AG10803 (cell line): ENCODE results near the gene E2F8.

ENCODE experiments used
- DNase-seq: peaks from one replicate; pipeline ENCODE4 v3.0.0; 2010; ENCODE audit warnings: low read depth
- H3K4me3 ChIP-seq: 2 replicates; pipeline ENCODE4 v1.5.1; 2011; ENCODE audit warnings: mild to moderate bottlenecking, low read length, control low read depth
- CTCF ChIP-seq: conservative IDR thresholded peaks from 2 replicates; pipeline ENCODE4 v1.5.1; 2011; ENCODE audit warnings: mild to moderate bottlenecking, low read length, control low read depth, inconsistent platforms

Gene E2F8

GRCh38 chr11:19218216-19218615, 22.5 kb downstream of the E2F8 start:
- TF ChIP-seq CTCF = no peak
- H3K4me3 ChIP-seq = no peak overlapping the region
- DNase-seq = no peak

DNA sequence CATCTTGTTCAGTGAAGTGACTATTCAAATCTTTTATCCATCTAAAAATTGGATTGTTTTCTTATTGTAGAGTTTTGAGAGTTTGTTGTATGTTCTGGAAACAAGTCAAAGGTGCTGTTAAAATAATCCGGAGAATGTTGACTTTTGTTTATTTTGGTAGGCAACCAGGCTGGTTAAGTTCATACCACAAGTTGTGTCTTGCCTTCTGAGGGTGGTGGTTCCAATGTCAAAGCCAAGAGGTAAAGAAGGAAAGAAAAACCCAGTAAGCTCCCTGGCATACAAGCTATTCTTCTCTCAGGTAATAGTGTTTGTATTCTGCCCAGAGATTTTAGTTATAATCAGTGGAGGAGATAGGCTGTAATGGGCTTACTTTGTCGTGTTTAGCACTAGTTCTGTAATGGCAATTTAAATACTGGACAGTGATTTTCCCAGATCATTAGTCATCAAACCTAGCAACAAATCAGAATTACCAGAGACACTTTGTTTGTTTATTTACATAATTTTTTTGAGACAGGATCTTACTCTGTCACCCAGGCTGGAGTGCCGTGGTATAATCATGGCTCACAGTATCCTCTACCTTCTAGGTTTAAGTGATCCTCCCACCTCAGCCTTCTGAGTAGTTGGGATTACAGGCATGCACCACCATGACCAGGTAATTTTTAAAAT, 23.9 kb downstream of the E2F8 start:
- no peak for TF ChIP-seq CTCF
- H3K4me3 ChIP-seq = no peak overlapping the region
- DNase-seq = no peak

DNA sequence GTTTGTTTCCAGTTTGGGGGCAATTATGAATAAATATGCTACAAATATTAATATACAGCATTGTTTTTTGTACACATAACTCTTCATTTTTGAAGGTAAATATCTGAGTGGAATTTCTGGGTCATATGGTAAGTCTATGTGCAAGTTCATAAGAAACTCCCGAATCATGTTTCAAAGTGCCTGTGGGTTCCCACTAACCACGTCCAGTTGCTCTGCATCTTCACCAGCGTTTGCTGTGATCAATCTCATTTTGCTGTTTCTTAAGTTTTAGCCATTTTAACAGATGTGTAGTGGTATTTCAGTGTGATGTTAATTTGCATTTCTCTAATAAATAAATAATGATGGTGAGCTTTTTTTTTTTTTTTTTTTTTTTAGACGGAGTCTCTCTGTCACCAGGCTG, 24.7 kb downstream of the E2F8 start:
- no peak for TF ChIP-seq CTCF
- DNase-seq = no peak
- H3K4me3 ChIP-seq = no peak overlapping the region

DNA sequence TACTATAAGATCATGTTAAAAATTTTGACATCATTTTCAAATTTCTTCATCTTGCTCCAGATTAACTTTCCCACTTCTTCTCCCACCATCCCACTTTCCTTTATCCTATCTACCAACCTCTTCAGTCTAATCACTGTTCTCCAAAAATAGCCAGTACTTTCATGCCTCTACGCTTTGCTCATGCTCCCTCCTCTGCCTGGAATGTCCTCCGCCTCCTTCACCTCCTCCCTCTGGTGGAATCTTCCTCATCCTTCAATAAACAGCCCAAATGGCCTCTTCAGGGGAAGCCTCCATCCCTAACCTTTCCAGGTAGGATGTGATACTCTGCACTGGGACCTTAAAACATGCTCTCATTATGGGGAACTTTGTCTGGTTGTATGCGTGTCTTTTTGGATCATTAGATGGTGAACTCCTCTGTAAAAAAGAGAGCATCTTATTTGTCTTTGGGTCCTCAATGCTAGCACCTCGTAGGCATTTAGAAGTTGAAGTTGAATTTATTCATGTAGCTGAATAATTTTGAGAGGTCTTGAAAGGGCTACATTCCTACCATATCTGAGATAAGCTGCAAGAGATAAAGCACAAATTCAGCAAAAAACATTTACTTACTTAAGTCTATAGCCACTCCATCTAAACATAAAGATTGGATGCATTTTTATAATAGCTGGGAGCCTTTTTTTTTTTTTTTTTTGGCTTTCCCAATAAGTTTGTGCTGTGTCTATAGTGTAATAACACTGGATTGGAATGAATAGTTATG, 31.0 kb downstream of the E2F8 start:
- DNase-seq = no peak
- peak; percentile 11 for TF ChIP-seq CTCF
- no peak overlapping the region for H3K4me3 ChIP-seq

DNA sequence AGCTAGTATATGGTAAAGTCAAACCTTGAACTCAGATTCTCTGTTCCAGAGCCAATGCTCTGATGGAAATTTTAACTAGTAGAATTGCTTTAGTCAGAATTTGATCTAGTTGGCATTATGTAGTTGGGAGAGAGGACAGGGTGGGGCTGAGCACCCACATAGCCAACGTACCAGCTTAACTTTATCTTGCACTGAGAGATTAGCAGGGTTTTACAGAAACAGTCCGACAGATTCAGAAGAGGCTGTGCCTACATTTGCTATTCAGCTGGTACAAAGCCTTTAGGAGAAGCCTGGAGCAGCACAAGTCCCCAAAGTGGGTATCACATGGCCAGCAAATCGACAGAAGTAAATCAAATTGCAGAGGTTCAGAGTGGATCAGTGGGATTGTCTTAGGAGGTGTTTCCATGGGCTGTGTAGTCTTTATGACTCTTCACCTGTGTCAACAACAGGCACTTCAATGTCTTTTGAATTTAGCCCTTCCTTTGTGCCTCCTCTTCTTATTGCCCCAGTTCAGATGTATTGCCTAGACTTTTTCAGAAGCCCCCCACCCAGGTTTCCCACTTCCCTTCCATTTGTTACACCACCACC, 31.7 kb downstream of the E2F8 start:
- no peak overlapping the region for H3K4me3 ChIP-seq
- no peak for TF ChIP-seq CTCF

DNA sequence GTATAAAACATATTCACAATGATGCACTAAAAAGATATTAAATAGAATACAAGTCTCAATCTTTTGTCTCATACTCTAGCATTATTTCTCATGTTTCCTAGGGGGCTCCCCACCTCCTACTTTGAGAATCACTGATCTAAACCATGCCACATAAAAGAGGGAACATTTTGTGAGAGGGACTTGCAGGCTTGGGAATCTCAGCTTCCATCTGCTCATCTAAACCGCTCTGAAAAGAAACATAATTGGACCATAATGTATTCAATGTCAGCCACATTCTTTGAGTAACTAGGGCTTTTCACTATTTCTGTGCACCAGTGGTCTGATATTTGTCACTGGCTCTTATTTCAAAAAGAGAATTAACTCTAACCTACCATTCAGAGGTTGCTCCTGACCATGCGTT, 32.6 kb downstream of the E2F8 start:
- no peak for DNase-seq
- no peak for TF ChIP-seq CTCF
- H3K4me3 ChIP-seq = no peak overlapping the region

More for the DNA sequence above, 31.7 kb downstream of the E2F8 start:
- no peak for DNase-seq

DNA sequence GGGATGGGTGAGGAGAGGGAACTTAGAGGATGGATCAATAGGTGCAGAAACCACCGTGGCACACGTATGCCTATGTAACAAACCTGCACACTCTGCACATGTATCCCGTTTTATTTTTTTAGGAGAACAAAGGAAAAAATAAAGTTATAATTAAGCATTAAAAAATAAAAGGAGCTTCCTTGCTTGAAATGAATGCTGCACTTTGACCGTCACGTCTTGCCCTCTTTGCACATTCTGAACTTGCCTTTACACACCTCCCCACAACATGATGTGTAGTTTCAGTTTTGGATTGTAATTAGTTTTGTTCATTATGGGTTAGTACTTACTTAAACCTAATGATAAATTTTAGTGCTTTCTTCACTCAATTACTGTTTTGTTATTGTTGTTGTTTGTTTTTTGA, 35.9 kb downstream of the E2F8 start:
- DNase-seq = no peak
- no peak for TF ChIP-seq CTCF
- H3K4me3 ChIP-seq = no peak overlapping the region
